Stimulated activated CD4-positive, alpha-beta T cell treated with anti-CD3 and anti-CD28 coated beads, TNF-alpha, amount 100 ng/mL, for 48 hours (primary cell): ENCODE data around the gene FBXO9.
A peak's percentile ranks its signal among the peaks of the same experiment; 100 is the strongest.
"Not testable (repeated sequence)": the region's sequence is repeated elsewhere in the genome, so short reads cannot be mapped to it uniquely, and the experiment has no call there.

Experiments used
- DNase-seq, 3 donors: peaks; one replicate each; pipeline ENCODE4 v3.0.0-alpha.2; 2020; ENCODE audit warnings: low read depth in 3 of 3

The FBXO9 gene

DNA sequence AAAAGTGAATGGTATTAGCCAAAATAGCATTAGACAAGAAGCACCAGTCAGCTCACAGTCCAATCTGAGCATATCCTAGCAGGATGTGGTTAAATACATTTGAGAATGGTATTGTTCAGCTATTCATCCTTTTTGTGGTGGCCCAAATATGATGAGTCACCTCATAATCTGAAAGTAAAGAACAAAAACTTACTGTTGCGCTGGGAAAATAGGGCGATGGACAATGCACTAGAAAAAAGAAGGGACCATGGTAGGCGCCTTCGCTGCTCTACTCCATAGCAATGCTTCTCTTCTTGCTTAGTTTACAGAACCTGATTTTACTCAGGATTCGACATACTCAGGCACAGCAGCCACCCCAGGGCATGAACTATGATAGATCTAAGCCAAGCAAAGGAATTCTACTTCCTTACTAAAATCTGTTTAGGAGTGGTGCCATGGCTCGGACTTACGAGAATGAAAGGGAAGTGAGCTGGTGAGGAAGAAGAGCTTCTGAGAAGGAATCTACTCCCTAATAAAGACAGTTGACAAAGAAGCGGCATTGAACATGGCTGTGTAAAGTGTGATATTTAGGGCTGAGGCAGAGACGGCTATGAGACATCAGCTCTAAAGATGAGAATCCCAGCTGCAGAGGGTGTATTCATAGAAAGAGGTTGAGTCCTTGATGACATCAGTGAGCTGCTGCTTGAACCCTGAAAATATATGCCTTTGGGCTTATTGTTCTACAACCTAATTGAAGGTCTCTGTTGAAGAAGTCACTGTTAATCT is 16.6 kb upstream of the FBXO9 start:
- DNase-seq, result no peak

DNA sequence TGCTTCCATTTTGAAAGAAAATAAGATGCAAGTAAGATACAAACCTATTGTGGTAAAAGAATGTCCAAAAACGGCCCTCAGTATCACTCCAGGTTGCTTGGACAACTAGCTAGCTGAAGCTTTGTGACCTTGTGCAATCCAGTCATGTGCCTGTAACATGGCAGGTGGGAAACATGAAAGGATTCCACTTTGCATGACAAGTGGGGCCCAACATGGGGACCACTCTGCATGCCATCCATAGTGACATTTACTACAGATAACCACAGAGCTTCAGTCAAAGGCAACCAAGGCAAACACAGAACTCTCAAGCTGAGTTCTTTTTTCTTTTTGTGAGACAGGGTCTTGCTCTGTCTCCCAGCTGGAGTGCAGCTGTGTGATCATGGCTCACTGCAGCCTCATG is 15.8 kb upstream of the FBXO9 start:
- no peak for DNase-seq

DNA sequence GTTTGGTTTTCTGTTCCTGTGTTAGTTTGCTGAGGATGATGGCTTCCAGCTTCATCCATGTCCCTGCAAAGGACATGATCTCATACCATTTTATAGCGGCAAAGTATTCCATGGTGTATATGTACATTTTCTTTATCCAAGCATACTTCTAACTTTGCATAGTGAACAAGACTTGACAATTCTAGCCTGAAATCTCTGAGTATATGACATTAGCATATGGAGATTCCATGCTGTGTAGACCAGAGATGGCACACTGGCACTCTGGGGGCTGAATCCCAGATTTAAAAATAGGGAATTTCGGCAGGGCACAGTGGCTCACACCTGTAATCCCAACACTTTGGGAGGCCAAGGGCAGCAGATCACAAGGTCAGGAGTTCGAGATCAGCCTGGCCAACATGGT is 13.1 kb upstream of the FBXO9 start:
- not testable (repeated sequence) for DNase-seq

DNA sequence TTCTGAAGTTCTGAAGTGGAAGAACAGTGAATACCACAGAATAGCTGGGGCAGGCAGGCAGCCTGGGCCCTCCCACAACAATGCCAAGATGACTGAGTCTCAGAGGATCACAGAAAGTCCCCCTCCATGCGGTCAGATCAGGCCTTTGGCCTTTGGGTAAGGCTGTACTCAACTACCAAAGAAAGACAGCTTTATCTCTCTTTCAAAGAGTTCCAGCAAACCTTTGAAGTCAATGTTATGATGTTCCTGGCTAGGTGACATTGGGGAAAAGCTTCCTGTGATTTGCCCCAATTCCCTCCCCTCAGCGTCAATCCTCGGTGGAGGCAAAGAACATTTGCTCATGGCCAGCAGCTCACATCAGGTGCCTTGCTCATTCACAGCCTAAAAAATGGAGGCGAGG is 10.7 kb upstream of the FBXO9 start:
- no peak for DNase-seq

DNA sequence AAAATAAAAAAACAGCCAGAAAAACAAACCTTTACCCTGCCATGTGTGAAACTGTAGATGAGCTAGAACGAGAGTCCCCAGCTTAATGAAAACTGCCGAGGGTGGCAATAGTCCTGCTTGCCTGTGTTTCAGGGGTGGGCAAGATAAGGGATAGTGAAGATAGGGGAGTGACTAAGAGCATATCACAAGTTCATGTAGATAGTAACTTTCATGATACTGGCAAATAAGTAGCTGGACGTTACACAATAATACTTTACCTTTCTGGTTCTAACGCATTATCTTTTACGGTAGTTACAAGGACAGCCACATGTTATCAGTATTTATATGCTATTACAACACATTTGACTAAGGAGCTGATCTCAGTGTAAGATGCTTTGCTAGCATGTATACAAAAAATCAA is 9.3 kb upstream of the FBXO9 start:
- DNase-seq, result no peak

DNA sequence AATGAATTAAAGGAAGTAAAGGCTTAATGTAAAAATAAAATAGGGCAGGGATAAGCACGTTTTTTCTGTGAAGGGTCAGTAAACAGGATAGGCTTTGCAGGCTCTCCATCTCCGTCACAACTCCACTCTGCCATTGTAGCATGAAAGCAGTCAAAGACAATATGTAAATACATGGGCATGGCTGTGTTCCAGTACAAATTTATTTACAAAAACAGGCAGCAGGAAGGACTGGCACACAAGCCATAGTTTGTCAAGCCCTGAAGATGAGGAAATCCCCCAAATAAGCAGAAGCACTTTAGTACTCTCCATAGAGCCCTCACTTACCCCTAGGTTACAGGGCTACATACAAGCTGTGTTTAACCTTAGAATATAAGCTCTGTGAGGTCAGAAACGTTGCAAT is 8.9 kb upstream of the FBXO9 start:
- DNase-seq, result no peak

DNA sequence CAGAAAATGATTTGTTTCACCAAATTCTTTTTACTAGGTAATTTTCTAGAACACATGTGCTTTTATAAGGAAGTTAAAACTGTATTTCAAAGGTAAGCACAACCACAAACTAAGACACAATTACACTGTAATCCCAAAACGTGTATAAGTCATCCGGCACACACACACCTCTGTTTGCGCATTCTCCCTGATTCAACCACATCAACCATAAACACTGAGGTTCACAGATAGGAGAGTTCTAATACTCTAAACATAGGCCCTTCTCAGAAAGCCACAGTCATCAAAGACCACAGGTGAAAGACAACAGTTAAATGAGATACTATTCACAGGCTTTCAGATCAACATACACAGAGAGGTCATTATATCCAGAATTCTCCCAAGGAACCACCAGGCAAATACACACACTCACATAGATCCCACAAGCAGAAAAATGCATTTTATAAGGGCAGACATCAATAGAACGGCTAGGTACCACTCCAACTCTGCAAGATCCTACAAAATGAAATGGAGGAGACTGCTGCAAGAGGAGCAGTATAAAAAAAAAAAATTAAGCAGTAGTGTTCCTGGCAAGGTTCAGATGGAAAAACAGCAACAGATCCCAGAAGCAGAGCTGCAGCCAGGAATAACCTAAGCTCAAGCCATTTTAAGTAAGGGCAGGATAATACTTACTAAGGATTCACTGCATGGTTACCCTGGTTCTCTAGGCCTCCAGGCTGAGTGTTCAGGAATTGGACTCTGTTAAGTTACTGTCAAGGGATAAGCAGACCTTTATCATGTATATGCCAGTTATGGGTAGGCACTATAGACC is 6.6 kb upstream of the FBXO9 start:
- DNase-seq, result no peak

DNA sequence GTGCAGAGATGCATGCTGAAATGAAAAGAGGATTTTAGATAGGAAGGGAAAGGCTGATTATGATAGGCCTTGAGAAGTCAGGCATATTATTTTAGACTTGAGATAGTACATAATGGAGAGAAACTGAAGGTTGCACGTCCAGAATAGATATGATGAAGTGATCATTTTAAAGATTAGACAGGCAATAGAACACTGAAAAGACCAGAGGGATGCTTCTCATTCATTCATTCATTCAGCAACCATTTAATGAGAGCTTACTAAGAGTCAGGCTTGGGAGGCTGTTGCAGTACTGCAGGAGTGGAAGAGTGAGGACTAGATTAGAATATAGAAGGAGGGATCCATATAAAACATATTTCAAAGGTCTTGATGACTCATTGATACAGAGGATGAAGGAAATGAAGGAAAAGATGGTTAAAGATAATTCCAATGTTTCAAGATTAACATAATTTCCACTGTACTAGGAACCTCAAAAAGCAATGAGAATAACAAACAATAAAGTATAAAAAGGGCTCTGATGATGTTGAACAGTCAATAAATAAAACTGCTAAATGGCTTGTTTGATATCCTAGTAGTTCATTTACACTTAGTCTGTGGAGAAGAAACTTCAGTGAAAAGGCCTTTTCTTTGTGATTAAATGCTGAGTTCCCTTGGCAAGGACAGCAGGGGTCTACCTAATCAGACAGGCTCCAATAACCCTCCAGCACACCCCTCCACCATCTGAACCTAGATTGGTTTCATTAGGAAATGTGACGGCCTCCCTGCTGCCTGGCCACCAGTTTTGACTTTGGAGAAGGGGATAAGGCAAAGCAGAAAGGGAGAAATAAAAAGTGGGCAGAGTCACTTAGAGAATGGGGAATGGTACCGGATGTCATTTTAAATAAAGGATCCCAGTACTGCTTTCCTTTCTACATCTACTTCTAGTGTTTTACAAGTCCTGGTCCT is 5.3 kb upstream of the FBXO9 start:
- DNase-seq, result no peak

DNA sequence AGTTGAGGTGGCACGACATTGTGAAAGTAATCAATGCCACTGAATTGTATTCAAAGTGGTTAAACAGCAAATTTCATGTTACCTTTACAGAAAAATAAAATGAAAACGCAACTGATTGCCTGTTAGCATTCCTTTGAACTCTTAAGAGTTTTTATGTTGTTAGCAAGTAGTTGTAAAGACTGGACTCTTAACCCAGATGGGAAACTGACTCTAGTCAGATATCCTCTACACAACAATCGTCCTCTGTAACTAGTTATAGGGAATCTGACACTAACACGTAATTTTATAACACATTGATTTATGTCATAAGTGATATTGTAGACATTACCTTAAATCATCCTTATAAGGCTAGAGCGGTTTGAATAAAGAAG is 3.0 kb upstream of the FBXO9 start:
- DNase-seq, result no peak

DNA sequence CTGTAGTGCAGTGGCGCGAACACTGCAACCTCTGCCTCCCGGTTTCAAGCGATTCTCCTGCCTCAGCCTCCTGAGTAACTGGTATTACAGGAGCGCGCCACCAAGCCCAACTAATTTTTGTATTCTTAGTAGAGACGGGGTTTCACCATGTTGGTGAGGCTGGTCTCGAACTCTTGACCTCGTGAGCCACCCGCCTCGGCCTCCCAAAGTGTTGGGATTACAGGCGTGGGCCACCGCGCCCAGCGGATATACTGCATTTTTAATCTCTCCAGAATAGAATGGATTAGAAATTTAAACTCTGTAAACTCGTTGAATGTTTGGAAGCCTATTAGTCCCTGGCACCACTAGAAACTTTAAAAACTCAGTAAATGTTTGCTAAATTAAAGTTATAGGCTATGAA is 949 bp upstream of the FBXO9 start:
- DNase-seq, result not testable (repeated sequence)

DNA sequence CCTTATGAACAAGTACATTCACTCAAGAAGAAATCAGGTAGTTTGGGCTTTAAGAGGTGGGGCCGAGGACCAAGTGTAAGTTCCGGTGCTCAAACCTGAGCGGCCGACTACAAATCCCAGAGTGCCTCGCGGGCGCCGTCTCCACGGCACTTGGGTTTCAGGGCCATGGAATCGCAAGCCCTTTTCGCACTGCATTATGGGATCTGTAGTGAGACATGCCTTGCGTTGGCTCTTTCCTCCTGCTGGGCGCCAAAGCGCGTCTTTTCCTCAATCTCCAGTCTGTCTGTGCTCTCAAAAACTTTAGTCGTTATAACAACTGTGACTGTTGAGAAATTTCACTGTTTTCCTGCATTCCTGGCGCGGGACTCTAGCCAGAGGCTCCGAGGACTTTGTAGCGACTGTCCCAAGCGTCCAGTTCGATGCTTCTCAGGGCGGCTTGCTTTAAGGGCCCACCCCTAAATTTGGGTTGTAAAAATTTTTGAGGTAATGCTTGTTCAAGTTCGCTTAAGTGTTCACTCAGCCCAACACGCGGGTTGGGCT is 408 bp upstream of the FBXO9 start:
- peak; percentile 86 to 95 (median 88) for DNase-seq

DNA sequence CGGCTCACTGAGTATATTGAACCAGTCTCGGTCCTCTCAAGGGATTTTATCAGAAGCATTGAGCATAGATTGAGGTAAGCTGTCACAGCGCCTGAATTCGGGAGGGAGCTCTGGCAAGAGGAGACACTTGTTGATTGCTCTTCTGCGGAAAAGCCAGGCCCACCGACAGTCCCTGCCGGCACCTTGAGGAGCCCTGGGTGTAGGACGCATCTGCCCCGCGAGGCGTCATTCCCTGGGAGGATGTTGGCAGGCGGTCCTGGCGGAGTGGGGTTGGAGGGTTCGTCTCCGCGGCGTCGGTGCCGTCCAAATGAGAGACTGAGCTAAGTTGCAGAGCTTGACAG is 843 bp downstream of the FBXO9 start:
- DNase-seq, result peak in 2 of 3 donors; percentile 11 to 17

DNA sequence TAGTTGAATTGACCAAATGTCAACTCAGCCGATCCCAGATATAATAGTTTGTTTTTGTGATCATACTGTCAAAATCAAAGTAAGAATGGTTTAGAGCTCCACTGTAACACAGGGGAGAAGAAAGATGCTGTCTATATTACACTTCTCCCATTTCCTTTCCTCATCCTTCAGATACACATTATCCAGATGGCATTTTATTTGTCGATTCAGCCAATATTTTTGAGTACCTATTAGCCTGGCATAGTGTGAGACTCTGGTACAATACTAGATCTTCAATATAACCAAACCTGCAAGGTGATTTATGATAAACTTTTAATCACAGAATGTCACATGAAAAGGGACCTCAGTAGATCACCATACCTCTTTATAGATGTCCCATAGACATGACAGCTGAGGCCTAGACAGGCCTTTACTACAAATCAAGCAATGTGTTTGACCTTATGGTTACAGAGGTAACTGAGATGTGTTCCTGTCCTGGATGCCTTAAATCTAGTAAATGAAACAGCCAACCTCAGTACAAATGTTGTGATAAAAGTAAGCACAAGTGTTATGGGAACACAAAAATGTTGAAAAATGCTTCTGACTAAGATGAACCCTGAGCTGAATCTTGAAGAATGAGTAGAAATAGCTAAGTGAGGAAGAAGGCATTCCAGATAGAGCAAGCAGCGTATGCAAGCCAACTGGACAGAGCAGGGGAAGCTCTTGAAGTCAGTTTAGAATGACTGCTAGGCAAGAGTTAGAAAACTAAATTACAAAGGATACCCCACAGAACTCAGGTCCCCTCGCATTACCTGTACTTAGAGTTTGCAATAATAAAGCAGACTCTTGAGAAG is 1.9 kb downstream of the FBXO9 start:
- DNase-seq, result no peak

DNA sequence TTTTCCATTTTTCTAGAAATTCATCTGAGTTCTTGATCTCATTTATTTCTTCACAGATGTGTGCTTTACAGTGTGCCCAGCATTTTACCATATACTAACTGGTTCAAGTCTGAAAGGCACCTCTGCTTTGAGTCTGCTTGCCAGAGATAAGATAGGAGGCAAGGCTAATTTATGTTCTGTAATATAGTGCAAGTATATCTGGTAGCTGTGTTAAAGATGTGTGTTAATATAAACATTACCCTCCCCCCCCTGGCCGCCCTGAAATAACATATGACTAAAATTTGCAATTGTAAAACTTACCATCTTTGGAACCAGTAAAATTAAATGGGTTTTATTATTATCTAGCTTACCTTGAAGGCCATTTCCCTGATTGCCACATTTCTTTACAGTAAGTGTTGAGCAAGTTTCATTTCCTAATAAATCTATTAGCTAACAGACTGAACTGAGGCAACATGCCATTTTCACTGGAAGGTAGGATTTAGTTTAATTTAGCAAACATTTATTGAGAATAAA is 2.7 kb downstream of the FBXO9 start:
- DNase-seq, result no peak

DNA sequence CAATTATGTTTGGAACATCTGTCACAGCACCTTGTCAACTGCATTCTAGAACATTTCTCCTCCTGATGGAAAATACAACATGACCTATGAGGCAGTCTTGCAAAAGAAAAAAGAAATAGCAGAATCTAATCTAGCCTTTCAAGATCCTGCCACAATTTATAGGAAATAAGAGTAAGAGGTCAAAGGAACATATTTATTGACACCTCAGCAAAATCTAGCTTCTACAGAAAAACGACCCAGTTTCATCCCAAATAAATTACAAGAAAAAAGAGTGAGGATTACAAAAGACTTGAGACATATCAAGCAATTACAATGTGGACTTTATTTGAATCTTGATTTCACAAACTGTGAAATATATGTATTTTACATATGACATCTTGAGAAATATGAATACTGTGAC is 4.2 kb downstream of the FBXO9 start:
- DNase-seq, result no peak

DNA sequence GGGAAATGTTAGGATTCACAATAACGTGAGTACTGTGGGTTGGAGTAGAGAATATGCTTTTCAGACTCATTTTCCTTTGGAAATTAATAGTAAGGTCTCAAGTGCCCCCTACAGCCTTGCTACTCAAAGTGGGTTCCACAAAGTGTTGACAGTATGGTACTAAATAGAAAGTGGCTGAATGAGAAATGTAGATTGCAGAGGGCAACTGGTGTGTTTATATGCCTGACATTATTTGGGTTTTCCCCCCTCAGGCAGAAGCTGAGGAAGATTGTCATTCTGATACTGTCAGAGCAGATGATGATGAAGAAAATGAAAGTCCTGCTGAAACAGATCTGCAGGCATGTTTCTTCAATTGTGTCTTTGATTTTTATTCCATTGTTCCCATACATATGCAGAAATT is 5.6 kb downstream of the FBXO9 start:
- peak in 2 of 3 donors; percentile 1 to 8 for DNase-seq

DNA sequence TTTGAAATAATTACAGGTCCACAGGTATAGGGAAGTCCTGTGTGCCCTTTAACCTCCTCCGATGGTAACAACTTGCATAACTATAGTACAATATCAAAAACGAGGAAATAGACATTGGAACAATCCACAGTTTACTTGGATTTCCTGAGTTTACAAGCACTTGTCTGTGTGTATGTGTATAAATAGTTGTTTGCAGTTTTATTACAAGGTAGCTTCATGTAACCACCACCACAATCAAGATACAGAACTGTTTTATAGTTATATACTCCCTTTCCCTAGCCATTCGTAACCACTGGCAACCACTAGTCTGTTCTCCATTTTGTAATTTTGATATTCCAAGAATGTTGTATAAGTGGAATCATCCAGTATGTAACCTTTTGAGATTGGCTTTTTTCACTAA is 9.1 kb downstream of the FBXO9 start:
- no peak for DNase-seq

DNA sequence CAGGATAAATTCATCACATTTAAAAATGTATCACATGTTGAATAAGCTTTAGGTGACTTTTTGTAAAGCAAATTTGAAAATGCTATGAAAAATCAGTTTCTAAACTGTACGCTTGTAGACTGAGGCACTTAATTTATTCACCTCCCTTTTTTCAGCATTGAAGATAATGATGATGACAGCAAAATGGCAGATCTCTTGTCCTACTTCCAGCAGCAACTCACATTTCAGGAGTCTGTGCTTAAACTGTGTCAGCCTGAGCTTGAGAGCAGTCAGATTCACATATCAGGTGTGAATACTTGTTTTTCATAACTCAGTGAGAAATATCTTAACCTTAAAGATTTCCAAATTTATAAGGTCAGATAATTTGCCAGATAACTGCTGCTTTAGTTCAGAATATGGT is 15.6 kb downstream of the FBXO9 start:
- no peak for DNase-seq

DNA sequence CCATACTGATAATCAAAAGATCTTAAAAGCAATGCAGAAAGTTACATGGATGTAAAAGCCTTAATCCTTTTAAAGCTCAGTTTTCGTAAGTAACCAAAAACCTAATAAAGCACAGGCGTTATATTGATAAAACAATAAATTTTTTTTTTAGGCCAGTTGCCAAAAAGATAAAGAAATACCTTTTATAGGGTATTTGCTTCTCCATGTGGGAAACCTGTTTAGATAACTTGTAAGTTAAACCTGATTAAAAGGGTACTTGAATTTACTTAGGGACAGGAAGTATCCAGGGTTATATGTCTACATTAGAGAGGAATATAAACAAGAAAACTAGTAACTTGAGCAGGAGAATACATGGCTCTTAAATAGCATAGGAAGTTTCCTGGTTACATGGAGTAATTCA is 21.1 kb downstream of the FBXO9 start:
- no peak for DNase-seq

DNA sequence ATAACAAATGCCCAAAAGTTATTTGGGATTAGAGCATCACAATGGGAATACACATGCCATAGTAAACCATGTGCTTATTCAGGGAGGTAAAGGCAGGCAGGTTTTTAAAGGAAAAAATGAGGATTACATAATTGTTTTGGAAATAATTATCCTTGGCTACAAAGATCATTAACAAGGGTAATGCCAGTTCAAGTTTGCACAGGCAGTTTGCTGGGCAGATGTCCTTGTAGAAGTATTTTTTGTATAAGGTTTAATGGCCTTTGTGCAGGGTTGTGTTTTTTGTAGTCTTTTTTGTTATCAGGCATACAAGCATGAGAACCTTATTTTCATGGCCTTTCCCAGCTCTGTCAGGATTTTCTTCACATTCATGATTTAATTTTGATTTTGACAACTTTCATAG is 24.7 kb downstream of the FBXO9 start:
- DNase-seq, result no peak

DNA sequence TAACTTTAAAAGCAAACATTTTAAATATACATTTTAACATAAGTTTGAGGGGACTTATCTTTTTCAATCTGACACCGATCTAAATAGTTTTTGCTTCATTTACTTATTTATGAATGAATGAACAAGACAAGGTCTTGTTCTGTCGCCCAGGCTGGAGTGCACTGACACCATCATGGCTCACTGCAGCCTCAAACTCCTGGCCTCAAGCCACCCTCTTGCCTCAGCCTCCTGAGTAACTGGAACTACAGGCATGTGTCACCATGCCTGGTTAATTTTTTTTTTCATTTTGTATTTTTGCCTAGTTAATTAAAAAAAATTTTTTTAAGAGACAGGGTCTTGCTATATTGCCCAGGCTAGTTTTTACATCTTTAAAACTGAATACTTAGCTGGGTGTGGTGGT is 25.4 kb downstream of the FBXO9 start:
- DNase-seq, result no peak
